SK-N-MC (cell line): ENCODE results near the gene DDC.

Experiments
- EZH2 ChIP-seq: fragments of 200-600 bp; sonication (generic); IDR thresholded peaks from one replicate; pipeline ENCODE4 v1.6.1; 2017; ENCODE audit warnings: antibody characterized with exemption
- POLR2AphosphoS5 ChIP-seq: IDR thresholded peaks from 2 replicates; pipeline ENCODE4 v1.6.1; 2012; ENCODE audit warnings: mild to moderate bottlenecking, low read depth, low read length, borderline replicate concordance

DNA sequence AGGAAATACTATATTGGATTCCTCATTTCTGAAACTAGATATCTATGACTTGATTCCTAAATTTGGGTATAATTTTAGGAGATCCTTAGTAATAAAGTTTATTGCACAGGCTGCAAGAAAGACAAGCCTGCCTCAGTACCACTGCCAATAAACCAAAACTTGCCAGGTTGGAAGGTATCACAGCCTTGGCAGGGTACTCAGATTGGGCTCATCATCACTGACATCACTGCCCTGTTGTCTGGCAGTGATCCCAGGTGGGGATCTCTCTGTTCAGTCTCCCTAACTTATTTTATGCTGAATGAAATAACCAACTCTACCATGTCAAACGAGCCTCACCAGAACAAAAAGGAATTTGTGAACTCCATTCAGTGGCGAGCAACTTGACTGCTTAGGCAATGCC is 133.9 kb downstream of the DDC start:
- TF ChIP-seq EZH2: no peak
- TF ChIP-seq POLR2AphosphoS5: no peak
